Skeletal muscle satellite cell (primary cell): ENCODE results near the gene CLPX.
"Not testable (repeated sequence)": the region's sequence is repeated elsewhere in the genome, so short reads cannot be mapped to it uniquely, and the experiment has no call there.

Experiments
- H3K27me3 ChIP-seq: 2 replicates; pipeline ENCODE4 v1.7.0; 2013; ENCODE audit warnings: low read length; ENCODE audit not compliant: control insufficient read depth, insufficient read depth
- H3K36me3 ChIP-seq: 2 replicates; pipeline ENCODE4 v1.7.0; 2013; ENCODE audit warnings: mild to moderate bottlenecking, control low read depth, low read length; ENCODE audit not compliant: insufficient read depth
- H3K4me1 ChIP-seq: 2 replicates; pipeline ENCODE4 v1.7.0; 2013; ENCODE audit warnings: low read length; ENCODE audit not compliant: control insufficient read depth, insufficient read depth
- H3K4me2 ChIP-seq: 2 replicates; pipeline ENCODE4 v1.7.0; 2013; ENCODE audit warnings: mild to moderate bottlenecking, low read length
- H3K4me3 ChIP-seq: 2 replicates; pipeline ENCODE4 v1.7.0; 2013; ENCODE audit warnings: low read length
- H3K9ac ChIP-seq: 2 replicates; pipeline ENCODE4 v1.7.0; 2013; ENCODE audit warnings: mild to moderate bottlenecking, low read depth, low read length, moderate library complexity
- H3K9me3 ChIP-seq: replicated peaks from 2 replicates; pipeline ENCODE4 v1.7.0; 2013; ENCODE audit warnings: mild to moderate bottlenecking, control low read depth, low read length

CLPX gene

DNA sequence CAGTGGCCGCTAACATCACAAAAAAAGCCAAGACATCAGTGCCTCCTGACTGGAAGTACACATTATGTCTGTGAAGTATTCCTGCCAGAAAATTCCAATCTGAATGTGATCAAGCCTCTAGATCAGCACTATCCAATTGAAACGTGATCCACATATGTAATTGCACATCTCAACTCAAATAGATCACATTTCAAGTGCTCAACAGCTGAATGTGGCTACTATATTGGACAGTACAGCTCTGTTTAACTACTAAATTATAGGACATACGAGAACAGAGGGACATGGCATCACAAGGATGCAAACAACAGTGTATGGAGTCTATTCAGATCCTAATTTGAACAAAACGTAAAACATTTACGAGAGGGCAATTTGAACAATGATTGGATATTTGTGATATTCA is 69.6 kb downstream of the CLPX start:
- Histone ChIP-seq H3K27me3 (no peaks in the 10 kb centered on the region), H3K9me3 (no peaks in the 10 kb centered on the region), H3K36me3 (peaks cover 65% of the 10 kb centered on the region), H3K4me2 (no peak overlapping the region), H3K4me1 (no peaks in the 10 kb centered on the region), H3K9ac (no peak overlapping the region), H3K4me3 (no peak overlapping the region)

GRCh38 chr15:65115086-65115485 is 70.1 kb downstream of the CLPX start, which contains the start of gene UBAP1L:
Gene UBAP1L (minus strand): TSS chr15:65115200. CDS start chr15:65106215, 8,985 bp downstream.
- H3K27me3 ChIP-seq: no peaks in the 10 kb centered on the region
- no peaks in the 10 kb centered on the region for H3K9me3 ChIP-seq
- no peak within 1 kb of the TSS for H3K9ac ChIP-seq
- H3K36me3 ChIP-seq: peaks cover 65% of the 10 kb centered on the region
- H3K4me3 ChIP-seq: no peak within 1 kb of the TSS
- no peak within 1 kb of the TSS for H3K4me2 ChIP-seq
- no peaks in the 10 kb centered on the region for H3K4me1 ChIP-seq

- no peak overlapping the region for H3K4me2 ChIP-seq
- H3K9ac ChIP-seq: no peak overlapping the region
- peaks cover 34% of the 10 kb centered on the region for H3K36me3 ChIP-seq
- H3K27me3 ChIP-seq: no peaks in the 10 kb centered on the region
- no peaks in the 10 kb centered on the region for H3K4me1 ChIP-seq
- no peaks in the 10 kb centered on the region for H3K9me3 ChIP-seq
- no peak overlapping the region for H3K4me3 ChIP-seq
Observed at GRCh38 chr15:65110676-65111292, 74.4 kb downstream of the CLPX start.

DNA sequence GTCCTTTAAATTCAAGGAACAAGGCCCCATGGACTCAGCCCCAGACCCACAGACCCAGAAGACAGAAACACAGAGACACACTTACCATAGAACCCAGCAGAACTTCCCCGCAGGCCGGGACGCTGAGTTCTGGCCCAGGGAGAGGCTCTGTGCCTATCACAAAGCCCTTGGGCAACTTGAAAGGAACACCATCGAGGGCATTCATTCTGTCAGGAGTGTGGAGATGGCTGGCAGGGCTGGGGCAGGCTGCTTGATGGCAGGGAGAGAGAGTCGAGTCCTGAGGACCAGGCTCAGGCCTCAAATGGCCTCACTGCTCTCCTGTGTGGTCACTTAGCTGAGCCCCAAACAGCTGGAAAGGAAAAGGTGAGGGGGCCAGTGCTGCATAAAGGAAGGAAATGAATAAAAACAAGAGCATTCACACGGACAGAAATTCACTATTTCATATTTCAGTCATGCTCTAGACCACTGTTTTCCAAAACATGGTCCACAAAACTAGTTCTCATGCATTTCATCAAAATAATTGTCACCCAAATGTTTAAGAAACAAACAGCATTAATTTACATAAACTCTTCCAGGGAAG is 79.0 kb downstream of the CLPX start:
- Histone ChIP-seq H3K9me3 (no peaks in the 10 kb centered on the region), H3K4me2 (no peak overlapping the region), H3K27me3 (no peaks in the 10 kb centered on the region), H3K4me3 (no peak overlapping the region), H3K36me3 (peaks cover 18% of the 10 kb centered on the region), H3K4me1 (no peaks in the 10 kb centered on the region), H3K9ac (no peak overlapping the region)

DNA sequence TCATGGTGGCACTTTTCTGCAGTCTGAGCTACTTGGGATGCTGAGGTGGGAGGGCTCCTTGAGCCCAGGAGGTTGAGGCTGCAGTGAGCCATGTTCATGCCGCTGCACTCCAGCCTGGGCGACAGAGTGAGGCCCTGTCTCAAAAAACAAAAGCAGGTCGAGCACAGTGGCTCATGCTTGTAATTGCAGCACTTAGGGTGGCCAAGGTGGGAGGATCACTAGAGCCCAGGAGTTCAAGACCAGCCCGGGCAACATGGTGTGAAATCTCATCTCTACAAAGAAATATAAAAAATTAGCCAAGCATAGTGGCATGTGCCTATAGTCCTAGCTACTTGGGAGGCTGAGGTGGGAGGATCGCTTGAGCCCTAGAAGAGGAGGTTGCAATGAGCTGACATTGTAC is 80.1 kb downstream of the CLPX start:
- H3K4me2 ChIP-seq: no peak overlapping the region
- no peaks in the 10 kb centered on the region for H3K27me3 ChIP-seq
- H3K9me3 ChIP-seq: no peaks in the 10 kb centered on the region
- H3K9ac ChIP-seq: no peak overlapping the region
- peaks cover 28% of the 10 kb centered on the region for H3K36me3 ChIP-seq
- H3K4me1 ChIP-seq: no peaks in the 10 kb centered on the region
- no peak overlapping the region for H3K4me3 ChIP-seq

DNA sequence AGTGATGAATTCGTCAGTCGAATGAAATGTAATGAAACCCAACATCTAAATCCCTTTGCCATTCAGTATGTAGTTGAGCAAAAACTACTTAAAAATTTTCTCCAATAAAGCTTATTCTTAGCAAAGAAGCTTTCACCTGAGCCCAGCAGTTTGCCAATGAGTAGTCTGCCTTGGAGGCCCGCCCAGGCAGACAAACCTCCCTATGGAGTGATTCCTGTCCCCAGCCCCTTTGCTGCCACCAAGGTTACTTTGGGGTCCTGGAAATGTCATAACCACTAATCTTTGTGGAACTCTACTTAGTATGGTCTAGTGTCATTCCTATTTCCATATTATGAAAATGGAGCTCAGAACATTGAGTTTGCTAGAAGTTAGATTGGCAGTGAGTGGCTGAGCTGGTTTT is 82.2 kb downstream of the CLPX start:
- H3K4me2 ChIP-seq: no peak overlapping the region
- H3K27me3 ChIP-seq: no peaks in the 10 kb centered on the region
- H3K36me3 ChIP-seq: peaks cover 44% of the 10 kb centered on the region
- H3K9me3 ChIP-seq: no peaks in the 10 kb centered on the region
- no peak overlapping the region for H3K9ac ChIP-seq
- H3K4me3 ChIP-seq: no peak overlapping the region
- H3K4me1 ChIP-seq: no peaks in the 10 kb centered on the region

DNA sequence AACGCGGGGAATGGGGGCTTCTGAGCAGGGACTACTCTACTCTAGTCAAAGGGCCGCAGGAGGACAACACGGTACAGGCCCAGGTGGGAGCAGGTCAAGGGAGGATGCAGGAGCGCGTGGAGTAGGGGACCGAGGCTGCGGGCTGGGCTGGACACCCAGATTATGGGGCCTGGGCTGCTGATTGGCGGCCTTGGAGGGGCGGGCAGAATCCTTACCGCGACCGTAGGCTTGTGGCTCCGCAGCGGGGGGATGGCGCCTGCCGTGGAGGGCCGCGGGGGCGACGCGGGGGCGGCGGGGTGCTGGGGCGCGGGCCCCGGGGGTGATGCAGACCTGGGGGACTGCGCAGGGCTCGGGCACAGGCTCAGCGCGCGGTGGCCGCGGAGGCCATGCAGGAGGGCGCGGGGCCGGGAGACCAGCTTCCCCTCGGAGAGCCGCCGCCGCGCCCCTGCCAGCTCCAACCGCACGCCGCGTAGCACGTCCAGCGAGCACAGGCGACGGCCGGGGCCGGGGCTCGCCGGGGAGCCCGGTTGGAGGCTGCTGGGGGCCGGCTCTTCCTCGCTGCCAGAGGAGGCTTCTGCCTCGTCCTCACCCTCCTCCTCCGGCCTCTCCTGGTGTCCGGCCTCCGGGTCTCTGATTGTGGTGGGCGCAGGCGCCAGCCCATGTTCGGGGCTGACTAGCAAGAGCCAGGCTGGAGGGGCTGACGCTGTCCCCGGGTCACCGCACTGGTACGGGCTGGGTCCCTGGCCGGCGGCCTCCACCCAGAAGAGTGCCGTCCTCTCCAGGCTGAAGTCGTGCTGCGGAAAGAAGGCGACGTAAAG is 83.0 kb downstream of the CLPX start:
- H3K36me3 ChIP-seq: peaks cover 52% of the 10 kb centered on the region
- H3K9me3 ChIP-seq: no peaks in the 10 kb centered on the region
- no peak overlapping the region for H3K4me2 ChIP-seq
- H3K4me3 ChIP-seq: no peak overlapping the region
- H3K4me1 ChIP-seq: no peaks in the 10 kb centered on the region
- H3K27me3 ChIP-seq: no peaks in the 10 kb centered on the region
- H3K9ac ChIP-seq: no peak overlapping the region

DNA sequence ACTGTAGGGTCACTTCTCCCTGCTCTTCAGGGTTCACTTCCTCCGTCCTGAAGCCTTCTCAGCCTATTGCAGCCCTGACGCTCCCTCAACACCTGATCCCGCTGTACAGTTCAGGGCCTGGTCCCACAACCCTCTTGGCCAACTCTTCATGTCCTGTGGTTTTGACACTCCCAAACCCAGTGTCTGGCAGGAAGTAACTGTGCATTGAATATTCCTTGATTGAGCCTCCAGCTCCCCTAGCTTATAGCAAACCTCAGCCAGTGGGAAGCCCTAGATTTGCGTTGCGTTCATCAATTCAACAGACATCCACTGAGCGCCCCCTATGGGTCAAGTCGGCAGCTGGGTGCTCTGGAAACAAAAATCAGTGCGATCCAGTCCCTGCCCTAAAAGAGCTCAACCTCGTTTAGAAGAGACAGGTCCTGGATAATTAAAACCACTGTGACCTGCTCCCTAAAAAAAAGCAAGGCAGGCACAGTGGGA is 83.7 kb downstream of the CLPX start:
- H3K36me3 ChIP-seq: peaks cover 54% of the 10 kb centered on the region
- H3K27me3 ChIP-seq: no peaks in the 10 kb centered on the region
- no peak overlapping the region for H3K4me3 ChIP-seq
- no peaks in the 10 kb centered on the region for H3K9me3 ChIP-seq
- H3K9ac ChIP-seq: no peak overlapping the region
- no peaks in the 10 kb centered on the region for H3K4me1 ChIP-seq
- no peak overlapping the region for H3K4me2 ChIP-seq

GRCh38 chr15:65100442-65100841 is 84.7 kb downstream of the CLPX start:
- Histone ChIP-seq H3K27me3 (no peaks in the 10 kb centered on the region), H3K9ac (no peak overlapping the region), H3K36me3 (peaks cover 46% of the 10 kb centered on the region)

GRCh38 chr15:65099801-65100200 is 85.3 kb downstream of the CLPX start:
- H3K4me2 ChIP-seq, H3K27me3 ChIP-seq, H3K4me1 ChIP-seq, H3K9me3 ChIP-seq, H3K9ac ChIP-seq, H3K4me3 ChIP-seq: not testable (repeated sequence)
- peaks cover 45% of the 10 kb centered on the region for H3K36me3 ChIP-seq

More at GRCh38 chr15:65100442-65100841, 84.7 kb downstream of the CLPX start:
- no peaks in the 10 kb centered on the region for H3K4me1 ChIP-seq
- H3K9me3 ChIP-seq: no peaks in the 10 kb centered on the region
- no peak overlapping the region for H3K4me2 ChIP-seq
- H3K4me3 ChIP-seq: no peak overlapping the region

DNA sequence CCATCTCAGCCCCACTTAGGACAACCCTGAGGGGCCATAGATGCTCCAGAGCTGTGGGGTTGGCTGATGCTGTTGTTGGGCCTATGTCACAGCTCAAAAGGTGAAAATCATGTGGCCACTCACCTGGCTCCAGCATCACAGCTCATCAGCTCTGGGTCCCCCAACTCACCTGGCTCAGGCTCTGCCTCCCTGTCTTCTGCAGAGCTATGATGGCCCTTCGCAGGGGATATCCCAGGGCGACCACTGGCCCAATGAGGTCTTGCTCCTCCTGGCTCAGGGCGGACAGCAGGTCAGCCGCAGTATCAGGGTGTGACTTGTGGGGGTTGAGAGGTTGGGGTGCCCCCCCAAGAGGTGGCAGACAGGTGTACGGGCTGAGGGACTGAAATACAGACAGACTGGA is 85.8 kb downstream of the CLPX start:
- Histone ChIP-seq H3K9me3 (no peaks in the 10 kb centered on the region), H3K36me3 (peaks cover 45% of the 10 kb centered on the region), H3K4me3 (no peak overlapping the region), H3K27me3 (no peaks in the 10 kb centered on the region), H3K9ac (no peak overlapping the region), H3K4me2 (no peak overlapping the region), H3K4me1 (no peaks in the 10 kb centered on the region)
